Embryonic facial prominence (tissue), 1 donor: ENCODE measurements around the gene NRIP2.

Experiments
- DNase-seq: peaks from one replicate; pipeline ENCODE4 v3.0.0-alpha.2; 2016; ENCODE audit errors: extremely low spot score

NRIP2 gene

GRCh38 chr12:2775431-2775830 is 59.4 kb downstream of the NRIP2 start:
- no peak for DNase-seq
